PFSK-1 (cell line): ENCODE results near the gene C10orf120.

Source experiments
- FOXP2 ChIP-seq: optimal IDR thresholded peaks from 2 replicates; pipeline ENCODE3; 2011; ENCODE audit warnings: borderline replicate concordance, control low read depth, inconsistent platforms; ENCODE audit not compliant: insufficient read depth; ENCODE audit errors: extremely low read length, extremely low read depth
- POLR2AphosphoS5 ChIP-seq: IDR thresholded peaks from 2 replicates; pipeline ENCODE4 v1.6.1; 2012; ENCODE audit warnings: low read depth, mild to moderate bottlenecking, control low read depth, low read length, moderate library complexity
- SIN3A ChIP-seq: IDR thresholded peaks from 2 replicates; pipeline ENCODE4 v1.6.1; 2012; ENCODE audit warnings: mild to moderate bottlenecking, low read length, moderate library complexity, borderline replicate concordance; ENCODE audit not compliant: insufficient read depth
- TAF1 ChIP-seq: IDR thresholded peaks from 2 replicates; pipeline ENCODE4 v1.6.1; 2012; ENCODE audit warnings: low read length, control low read depth, borderline replicate concordance; ENCODE audit not compliant: insufficient read depth
- TF ChIP-seq, protein P1 (sequence below), 2 experiments: IDR thresholded peaks; 2 replicates each; pipeline versions ENCODE4 v1.6.1 to v1.8.0; 2011 to 2012; ENCODE audit warnings: low read depth in 2 of 2, low read length in 2 of 2, control low read depth in 1 of 2, inconsistent platforms in 1 of 2, mild to moderate bottlenecking in 1 of 2, moderate library complexity in 1 of 2; ENCODE audit not compliant: insufficient read depth in 1 of 2

The C10orf120 gene

GRCh38 chr10:122692744-122693143, 6.9 kb downstream of the C10orf120 start:
- TF ChIP-seq TAF1: no peak
- TF ChIP-seq SIN3A: no peak
- TF ChIP-seq, protein P1, sequence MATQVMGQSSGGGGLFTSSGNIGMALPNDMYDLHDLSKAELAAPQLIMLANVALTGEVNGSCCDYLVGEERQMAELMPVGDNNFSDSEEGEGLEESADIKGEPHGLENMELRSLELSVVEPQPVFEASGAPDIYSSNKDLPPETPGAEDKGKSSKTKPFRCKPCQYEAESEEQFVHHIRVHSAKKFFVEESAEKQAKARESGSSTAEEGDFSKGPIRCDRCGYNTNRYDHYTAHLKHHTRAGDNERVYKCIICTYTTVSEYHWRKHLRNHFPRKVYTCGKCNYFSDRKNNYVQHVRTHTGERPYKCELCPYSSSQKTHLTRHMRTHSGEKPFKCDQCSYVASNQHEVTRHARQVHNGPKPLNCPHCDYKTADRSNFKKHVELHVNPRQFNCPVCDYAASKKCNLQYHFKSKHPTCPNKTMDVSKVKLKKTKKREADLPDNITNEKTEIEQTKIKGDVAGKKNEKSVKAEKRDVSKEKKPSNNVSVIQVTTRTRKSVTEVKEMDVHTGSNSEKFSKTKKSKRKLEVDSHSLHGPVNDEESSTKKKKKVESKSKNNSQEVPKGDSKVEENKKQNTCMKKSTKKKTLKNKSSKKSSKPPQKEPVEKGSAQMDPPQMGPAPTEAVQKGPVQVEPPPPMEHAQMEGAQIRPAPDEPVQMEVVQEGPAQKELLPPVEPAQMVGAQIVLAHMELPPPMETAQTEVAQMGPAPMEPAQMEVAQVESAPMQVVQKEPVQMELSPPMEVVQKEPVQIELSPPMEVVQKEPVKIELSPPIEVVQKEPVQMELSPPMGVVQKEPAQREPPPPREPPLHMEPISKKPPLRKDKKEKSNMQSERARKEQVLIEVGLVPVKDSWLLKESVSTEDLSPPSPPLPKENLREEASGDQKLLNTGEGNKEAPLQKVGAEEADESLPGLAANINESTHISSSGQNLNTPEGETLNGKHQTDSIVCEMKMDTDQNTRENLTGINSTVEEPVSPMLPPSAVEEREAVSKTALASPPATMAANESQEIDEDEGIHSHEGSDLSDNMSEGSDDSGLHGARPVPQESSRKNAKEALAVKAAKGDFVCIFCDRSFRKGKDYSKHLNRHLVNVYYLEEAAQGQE (IDR thresholded peaks at IDR 0.05; ENCODE audit: insufficient read depth in 1 of 2, low read depth in 2 of 2, low read length in 2 of 2): no peak
- no peak for TF ChIP-seq FOXP2
- no peak for TF ChIP-seq POLR2AphosphoS5

DNA sequence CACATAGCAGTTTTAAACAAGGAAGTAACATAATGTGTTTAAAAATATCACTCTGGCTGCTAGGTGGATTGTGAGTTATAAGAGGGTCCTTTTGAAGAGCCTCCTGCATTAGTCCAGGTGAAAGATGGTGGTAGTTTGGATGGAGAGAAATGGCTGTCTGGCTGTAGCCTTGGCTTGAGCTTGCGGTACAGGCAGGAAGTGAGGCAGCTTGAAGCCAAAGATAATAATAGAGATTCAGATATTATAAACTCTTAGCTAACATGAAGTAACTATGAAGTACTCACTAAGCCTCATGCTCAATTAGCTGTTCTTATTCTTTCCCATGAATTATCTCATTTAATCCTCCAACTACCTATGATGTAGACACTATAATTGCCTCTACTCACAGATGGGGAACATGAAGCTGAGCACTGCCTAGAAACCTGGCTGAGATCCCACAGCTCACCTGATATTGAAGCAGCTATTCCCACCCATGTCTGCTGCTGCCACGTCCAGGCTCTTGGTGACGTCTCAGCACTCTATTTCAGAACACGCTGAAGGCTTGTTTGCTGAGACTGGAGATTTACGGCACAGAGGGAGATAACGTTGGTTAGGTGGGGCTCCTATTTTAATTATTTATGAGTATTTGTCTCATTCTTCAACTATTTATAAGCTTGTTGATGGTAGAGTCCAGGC, 10.4 kb downstream of the C10orf120 start:
- TF ChIP-seq FOXP2: no peak
- TF ChIP-seq, protein P1 (IDR thresholded peaks at IDR 0.05; ENCODE audit: insufficient read depth in 1 of 2, low read depth in 2 of 2, low read length in 2 of 2): no peak
- no peak for TF ChIP-seq POLR2AphosphoS5

GRCh38 chr10:122688293-122688989, 11.2 kb downstream of the C10orf120 start:
- TF ChIP-seq FOXP2 (no peak), SIN3A (no peak), TAF1 (no peak), POLR2AphosphoS5 (no peak)
- TF ChIP-seq, protein P1 (IDR thresholded peaks at IDR 0.05; ENCODE audit: insufficient read depth in 1 of 2, low read depth in 2 of 2, low read length in 2 of 2): no peak

GRCh38 chr10:122682522-122682921, 17.1 kb downstream of the C10orf120 start:
- TF ChIP-seq, protein P1 (IDR thresholded peaks at IDR 0.05; ENCODE audit: insufficient read depth in 1 of 2, low read depth in 2 of 2, low read length in 2 of 2): no peak
- TF ChIP-seq FOXP2: no peak
- no peak for TF ChIP-seq TAF1
- no peak for TF ChIP-seq SIN3A
- no peak for TF ChIP-seq POLR2AphosphoS5
